Sciatic nerve (tissue), 2 donors: ENCODE measurements around the gene MAML3. TPM values are rescaled to one million over a fixed set of nuclear protein-coding genes. Genes with fewer than 3 reads are reported as not detected.

Experiments used
- ATAC-seq: fragments of 200-7000 bp; cut with Tn5 transposase; one replicate; pipeline ENCODE4 v1.9.1; 2020; ENCODE audit warnings: mild to moderate bottlenecking, moderate library complexity
- DNase-seq: peaks from one replicate; pipeline ENCODE4 v3.0.0-alpha.2; 2020; ENCODE audit warnings: low spot score
- intact Hi-C: fragments of 100-400 bp; cut with DNase I; formaldehyde crosslinking; loops from one replicate; pipeline ENCODE4 v1.14.2; 2022
- total RNA-seq: library from RNA; stranded (reverse); fragmentation: NEBNext Ultra II Directional; extraction: Animal tissue kit (Norgen Biotek cat#: 25700); gene quantifications from one replicate; pipeline ENCODE4 v1.2.1, GENCODE V29; 2021
- donor health status: DM: no; HTN: no; CAD: no.
- donor health status: DM: no; HTN: no; CAD: no.

Gene MAML3
- total RNA-seq, 1 donor from 2014 or later = 11.0 TPM

DNA sequence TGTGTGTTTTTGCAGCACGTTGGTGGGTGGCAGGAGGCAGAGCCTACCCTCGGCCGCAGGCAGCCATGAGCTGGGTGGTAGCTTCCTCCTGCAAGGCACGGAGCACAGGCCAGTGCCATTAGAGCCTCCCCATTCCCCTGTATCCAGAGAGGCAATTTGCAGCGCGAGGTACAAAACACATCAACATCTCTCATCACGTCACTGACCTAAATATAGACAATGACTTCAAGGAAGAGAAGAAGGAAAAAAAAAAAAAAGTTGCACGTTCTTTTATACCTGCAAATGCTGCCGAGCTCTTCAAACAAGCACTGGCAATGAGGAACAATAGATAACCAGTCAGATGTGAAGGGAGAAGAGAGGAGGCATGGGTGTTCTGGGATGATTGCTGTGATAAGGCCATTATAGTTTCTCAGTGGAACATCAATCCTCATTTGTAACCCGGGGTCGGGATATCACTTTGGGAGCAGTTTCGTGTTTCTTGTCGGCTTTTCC is 328.4 kb downstream of the MAML3 start:
- intact Hi-C loops = no loop called here
- DNase-seq (no peak), ATAC-seq (no peak)

DNA sequence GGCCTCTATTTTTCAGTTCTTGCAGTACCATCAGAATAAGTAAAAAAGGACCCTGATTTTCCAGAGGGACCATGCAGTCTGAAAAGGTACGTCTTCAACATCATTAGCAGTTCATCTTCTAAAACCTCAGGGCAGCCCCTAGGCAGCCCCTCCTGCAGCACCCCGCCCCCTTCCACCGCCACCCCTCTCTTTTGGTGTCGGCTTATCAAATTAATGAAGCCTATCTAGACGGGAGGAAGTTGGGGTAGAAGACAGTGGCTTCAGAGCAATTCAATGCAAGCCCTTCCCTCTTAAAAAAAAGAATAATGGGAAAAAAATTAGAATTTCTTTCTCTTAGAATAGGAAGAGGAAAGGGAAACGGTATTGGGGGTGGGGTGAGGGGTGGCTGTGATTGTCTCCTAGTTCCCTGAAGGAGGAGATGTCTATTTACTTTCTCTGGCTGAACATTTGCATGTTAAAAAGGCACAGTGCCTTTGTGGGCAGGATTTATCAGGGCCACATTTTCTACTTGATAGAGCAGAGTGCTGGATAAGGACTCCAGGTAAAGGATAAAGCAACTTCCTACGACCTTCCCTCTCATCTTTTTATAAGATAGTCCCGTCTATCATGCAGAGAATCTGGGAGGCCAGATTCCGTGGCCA is 329.0 kb downstream of the MAML3 start:
- ATAC-seq (no peak), DNase-seq (no peak)
- intact Hi-C loops = no loop called here

DNA sequence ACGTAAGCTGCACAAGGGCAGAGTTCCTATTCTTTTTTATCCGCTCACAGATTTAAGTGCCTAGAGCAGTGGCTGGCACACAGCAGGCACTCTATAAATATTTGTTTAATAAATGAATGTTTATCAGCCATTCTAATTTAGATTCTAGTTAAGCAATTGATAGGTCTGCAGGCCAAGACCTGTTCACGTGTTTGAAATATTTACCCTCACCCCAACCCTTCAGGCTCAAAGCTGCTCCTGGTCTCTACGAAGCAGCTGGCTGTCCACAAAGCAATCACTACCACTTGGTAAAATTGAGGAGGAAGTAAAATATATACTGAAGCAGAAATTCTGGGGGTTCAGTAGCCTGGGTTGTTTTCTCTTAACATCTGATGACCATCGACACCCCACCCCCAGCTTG is 330.2 kb downstream of the MAML3 start:
- DNase-seq (no peak), ATAC-seq (no peak)
- intact Hi-C loops = no loop called here

DNA sequence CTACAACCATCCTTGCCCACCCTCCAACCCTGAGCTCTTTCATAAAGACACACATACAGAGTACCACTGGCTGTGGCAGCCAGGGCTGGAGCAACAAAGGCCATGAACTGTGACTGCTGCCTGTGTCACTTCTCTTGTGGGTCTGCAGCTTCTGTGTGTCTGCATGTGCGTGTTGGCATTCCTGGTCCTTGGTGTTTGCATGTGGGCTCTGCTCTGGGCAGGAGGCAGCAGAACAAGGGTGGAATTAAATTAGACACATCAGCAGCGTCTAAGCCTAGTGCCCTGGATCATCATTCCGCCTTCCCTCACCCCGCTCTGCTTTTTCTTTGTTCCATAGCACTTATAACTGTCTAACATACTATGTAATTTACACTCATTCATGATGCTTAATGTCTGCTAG is 330.6 kb downstream of the MAML3 start:
- no peak for ATAC-seq
- intact Hi-C loops = no loop called here

DNA sequence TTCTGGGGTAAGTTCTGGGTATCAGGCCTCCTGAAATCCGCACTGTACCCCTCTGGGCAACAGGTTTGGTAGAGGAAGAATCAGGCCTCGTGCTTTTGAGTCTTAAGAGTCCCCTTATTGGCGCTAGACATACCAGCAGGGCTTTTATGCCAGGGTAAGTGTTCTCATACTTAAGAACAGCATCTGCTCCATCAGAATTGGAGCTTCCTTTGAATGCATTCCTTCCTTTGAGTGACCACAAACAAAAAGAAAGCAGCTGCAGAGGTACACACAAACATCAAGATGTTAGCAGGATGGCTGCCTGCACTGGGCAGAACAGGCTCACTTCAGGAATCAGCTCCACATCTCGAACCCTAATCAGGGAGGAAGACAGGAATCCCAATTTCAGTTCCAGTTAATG is 331.6 kb downstream of the MAML3 start:
- ATAC-seq = no peak
- intact Hi-C loops = no loop called here
- DNase-seq = no peak

More for the DNA sequence above, 330.6 kb downstream of the MAML3 start:
- no peak for DNase-seq

DNA sequence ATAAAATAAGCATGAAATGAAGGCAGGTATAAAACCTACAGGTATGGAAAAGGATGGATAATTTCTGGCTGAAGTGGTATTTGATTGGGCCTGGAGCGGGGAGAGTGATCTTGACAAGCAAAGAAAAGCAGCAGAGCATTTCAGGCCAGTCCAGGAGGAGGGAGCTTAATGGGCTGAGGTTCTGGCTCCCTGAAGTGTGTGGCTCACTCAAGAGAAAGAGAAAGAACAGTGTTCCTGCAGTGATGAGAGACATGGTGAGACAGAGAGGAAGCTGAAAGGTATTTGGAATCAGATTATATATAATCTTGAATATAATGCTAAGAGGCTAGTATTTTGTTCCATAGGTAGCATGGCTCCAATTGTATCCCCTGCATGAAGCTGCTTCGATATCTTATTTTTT is 334.9 kb downstream of the MAML3 start:
- ATAC-seq (no peak), DNase-seq (no peak)
- intact Hi-C loops = no loop called here

DNA sequence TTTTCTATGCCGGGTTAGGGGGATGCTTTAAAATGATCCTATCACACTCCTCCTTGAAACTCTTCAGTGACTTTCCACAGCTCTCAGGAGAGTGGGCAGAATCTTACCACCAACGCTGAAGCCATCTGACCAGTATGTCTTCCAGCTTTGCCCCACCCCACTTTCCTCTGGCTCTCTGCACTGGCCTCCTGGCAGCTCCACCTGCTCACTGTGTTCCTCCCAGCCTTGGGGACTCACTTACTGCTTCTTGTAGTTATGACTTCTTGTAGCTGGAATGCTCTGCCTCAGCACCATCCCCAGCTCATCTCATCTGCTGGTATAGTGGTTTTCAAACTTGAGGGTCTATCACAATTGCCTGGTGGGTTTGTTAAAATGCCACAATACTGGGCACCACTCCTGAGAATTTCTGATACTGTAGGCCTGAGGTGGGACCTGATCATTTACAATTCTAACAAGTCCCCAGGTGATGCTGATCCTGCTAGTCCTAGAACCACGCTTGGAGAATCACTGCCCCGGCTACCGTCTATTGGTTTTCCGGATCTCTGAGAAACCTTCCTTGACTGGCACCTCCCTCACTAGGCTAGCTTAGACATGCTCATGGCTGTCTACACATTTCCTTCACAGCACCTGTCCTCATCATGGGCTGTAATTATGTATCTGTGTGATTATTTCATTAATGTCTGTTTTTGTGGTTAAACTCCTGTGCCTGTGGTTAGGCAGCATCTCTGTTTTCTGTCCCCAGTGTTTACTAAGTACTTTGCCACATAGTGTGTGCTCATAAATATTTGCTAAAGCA is 336.1 kb downstream of the MAML3 start:
- no peak for DNase-seq
- ATAC-seq = peak; percentile 76
- intact Hi-C loops = no loop called here

DNA sequence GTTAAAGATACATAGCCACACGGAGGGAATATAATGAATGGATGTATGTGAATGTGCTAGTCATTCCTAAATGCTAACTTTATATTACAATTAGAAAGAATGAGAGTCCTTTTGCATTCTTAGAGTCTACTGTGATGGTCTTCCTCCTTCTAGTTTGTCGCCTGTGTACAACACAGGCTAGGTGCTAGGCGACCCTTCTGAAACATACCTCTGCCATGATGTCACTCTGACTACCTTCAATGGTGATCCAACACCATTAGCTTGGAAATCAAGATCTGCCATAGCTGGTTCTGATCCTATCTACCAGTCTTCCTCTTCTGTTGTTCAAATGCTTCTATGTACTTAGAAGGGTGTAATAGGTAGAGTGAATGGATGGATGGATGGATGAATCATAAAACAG is 337.1 kb downstream of the MAML3 start:
- peak; percentile 5 for ATAC-seq
- intact Hi-C loops = no loop called here
- DNase-seq = no peak

DNA sequence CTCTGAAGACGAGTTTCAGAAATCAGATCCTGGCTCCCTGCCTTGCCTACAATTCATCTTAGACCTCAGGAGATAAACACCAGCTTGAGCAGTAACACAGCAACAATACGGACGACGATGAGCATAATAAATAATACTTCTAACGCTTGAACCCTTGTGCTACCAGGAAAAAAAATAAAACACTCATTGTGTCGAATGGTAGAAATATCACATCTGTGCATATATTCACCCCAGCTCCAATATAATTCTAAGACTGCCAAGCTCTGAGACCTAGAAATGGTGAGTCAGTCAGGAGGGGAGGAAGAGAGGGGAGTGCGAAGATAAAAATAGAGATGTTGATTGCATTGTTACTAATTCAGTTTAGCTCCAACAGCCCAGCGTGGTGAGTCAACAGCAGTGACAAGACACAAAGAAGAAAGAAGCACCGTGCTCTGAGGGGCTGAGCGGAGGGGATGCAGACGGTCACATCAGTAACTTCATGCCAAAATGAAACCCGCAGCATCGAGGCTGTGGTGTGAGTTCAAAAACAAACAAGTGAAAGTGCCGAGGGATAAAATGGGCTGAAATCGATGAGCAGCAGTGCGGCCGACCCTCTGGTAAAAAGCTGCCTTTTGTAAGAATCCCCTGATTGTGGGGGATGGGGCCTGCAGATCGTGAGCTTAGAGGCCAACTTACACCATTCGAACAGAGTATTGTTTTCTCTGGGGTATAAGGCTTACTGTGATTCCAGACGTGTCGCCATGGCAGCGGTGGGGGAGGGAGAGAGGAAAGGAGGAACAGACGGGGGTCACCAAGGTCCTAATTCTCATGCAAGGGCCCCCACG is 338.0 kb downstream of the MAML3 start:
- intact Hi-C loops = no loop called here
- ATAC-seq (peak; percentile 70), DNase-seq (peak; percentile 67)

DNA sequence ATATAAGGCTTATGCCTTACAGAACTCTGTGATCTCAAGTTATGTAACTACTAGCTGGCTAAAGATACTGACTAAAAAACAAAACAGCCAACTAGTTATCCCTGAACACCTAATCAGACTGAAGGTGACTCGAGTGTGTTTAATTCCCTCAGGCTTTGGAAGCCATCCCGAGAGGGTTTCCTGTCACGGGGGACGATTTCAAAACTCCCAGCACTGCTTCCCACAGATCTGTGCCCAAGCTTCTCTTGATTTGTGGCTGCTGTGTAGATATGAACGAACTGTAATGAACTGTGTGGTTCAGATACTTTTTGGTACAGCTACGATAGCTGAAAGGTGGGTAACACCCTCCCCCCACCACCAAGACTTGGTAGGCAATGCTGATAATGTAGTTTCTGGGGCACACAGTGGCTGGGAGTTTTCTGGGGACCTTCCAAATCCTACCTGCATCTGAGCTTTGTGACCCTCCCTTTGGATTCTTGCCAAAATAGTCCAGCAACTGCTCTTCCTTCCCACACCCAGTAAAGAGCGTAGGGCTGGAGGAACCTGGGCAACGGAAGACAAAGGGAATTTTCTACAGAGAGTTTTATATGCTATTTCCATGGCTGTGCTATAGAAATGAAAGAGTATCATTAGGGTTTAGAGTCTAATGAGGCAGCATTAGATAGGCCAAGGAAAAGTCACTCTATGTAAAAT is 339.5 kb downstream of the MAML3 start:
- DNase-seq = no peak
- no peak for ATAC-seq

DNA sequence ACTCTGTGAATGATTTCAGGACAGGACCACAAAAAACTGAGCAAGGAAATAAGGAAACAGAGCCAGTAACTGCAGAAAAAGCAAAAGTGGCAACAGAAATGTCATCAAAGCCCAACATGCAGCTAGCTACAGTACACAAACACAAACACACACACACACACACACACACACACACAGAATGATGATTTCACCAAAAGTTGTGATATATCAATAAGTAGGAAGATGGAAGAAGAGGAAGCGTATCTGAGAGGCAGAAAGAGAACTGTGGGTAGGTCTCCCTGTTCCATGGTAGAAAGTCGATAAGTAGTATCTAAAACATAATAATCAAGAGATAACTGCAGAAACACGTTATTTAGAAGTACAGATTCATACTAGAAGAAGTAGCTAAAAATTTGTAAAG is 340.1 kb downstream of the MAML3 start:
- no peak for ATAC-seq
- DNase-seq = no peak
- intact Hi-C loops = no loop called here

More for the DNA sequence above, 339.5 kb downstream of the MAML3 start:
- intact Hi-C loops = no loop called here

DNA sequence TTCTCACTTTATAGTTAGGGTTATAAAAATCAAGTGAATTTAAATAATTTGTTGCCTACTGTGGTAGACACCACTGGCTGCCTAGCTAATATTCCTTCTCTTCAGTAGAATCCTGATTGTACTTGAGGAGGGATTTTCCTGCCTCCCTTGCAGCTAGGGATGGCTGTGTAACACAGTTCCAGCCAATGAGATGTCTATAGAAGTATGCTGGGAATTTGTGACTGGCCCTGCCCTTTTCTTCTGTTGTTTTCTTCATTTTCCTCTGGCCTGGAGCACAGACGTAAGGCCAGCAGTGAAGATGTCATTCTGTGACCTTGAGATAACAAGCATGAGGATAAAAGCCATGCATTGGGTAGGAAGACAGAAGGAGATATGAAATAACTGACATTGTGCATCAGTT is 343.3 kb downstream of the MAML3 start:
- no peak for ATAC-seq
- DNase-seq = no peak
- intact Hi-C loops = no loop called here

DNA sequence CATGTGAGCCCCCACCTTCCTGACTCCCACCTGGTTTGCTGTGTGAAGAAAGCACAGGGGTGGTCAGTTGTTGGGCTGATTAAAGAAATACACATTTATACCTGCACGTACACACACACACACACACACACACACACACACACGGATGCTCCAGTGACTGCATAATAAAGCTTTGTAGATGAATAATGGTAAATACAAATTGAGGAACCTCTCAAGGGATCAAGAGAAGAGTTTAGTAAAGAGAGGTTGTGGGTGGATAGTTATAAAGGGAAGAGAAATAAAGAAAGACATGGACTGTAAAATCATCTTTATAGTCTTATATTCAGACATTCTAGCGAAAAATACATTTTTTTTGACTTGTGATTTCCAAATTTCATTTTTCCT is 344.2 kb downstream of the MAML3 start:
- no peak for ATAC-seq
- DNase-seq = no peak
- intact Hi-C loops = no loop called here

DNA sequence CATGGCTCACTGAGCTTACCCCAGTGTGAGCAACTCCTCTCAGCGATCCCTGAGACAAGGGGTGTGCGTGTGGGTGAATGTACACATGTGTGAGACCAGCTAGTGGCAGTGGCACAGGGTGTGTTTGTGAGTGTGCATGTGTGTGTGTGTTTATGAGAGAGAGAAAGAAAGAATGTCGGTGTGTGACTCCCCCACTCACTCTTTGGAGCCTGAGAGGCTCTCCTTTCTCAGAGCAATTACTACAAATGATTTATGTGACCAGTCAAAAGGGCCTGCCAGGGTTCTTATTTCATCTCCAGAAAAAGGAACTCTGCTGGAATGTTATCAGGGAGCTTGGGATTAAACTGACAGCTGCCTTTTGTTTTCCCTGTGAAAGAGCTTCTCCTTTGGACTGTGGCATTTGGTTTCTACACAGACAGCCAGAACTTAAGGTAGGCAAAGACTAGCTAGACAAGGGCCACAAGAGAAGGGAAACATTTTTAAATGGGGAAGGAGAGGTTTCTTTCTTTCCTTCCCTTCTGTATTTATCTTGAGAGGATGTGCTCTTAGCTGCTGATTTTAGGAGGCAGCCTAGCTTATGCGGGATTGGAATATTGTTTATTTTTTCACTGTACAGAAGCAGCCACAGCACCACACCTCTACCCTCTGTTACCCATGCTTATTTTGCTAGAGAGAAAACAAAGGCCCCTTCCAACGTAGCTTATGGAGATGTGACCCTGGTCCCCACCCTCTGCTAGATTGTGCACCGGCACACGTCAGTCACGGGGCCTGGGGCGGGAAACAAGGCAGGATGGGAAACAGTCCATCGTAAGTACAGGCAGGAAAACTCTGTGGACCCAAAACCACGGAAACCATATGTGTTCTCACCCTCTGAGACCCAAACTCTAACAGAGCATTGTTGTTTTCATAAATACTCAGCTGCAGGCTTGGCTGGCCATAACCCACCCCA is 344.9 kb downstream of the MAML3 start:
- intact Hi-C loops = no loop called here
- ATAC-seq = peak; percentile 30
- DNase-seq = no peak

DNA sequence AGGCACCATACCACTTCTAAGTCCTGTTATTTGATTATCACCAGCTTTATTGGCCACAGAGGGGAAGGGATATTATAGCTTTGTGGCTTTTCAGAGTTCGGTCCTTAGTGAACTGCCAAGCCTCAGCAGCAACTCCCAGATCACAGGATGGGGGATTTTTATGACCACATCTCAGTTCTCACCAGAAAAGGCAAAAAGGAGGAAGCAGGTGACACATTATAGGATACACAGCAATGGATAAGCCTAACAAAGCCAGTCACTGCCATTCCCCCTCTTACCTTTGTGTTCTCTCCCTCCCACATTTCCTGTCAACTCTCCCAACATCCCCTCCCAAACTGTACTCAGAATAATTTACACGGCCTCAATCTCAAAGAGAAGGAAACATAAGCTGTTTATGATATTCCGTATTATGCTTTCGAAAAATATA is 345.6 kb downstream of the MAML3 start:
- DNase-seq = no peak
- no peak for ATAC-seq
- intact Hi-C loops = no loop called here

DNA sequence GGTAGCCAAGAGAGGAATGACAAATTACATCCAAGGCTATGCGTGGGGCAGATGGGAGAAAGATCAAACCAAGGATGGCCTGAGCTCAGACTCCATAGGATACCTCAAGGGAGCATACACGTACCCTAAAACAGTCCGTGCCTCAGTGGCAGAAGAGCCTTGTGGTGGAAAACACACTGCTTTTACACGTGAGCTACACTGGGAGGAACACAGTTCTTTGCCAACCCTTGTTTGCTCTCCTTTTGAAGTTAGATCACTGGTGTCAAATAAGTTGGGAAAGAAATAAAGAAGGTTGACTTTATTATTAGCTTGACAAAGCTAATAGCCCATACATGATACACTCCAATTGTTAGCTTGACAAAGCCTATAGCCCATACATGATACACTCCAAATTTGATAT is 346.5 kb downstream of the MAML3 start:
- DNase-seq = no peak
- intact Hi-C loops = no loop called here
- no peak for ATAC-seq

DNA sequence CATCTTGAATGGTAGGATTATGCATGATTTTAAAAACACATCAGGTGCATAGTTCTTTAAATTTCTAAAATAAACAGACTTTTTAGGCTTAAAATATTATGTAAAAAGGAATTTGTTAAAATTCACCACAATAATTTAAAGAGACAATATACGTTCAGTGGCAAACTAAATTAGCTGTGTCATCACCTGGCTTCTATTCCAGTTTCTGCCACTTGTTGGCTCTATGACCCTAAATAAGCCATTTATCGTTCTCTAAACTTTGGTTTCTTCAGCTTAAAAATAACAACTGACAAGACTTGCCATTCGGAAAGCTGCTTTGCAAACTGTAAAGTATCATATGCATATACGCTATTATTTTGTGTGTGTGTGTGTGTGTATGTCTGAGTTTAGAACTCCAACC is 347.1 kb downstream of the MAML3 start:
- ATAC-seq = no peak
- intact Hi-C loops = no loop called here
- no peak for DNase-seq

DNA sequence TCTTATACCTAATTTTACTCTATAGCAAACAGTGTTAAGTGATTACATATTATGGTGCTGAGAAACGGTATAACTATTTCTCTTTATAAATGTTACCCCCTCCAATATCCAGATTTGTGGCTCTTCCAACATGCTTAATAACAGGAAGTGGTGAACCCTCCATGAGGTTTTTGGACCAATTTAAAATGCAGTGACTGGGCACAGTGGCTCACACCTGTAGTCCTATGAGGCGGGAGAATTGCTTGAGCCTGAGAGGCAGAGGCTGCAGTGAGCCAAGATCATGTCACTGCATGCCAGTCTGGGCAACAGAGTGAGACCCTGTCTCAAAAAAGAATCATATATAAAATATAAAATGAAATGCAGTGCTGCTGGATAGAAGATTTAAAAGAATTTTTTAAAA is 351.1 kb downstream of the MAML3 start:
- intact Hi-C loops = no loop called here
- ATAC-seq (no peak), DNase-seq (no peak)
